NOMO-1 treated with DMSO at 0.1 percent for 48 hours (cell line): Measurements from ENCODE around the gene TAS2R40.
"Not testable (repeated sequence)": the region's sequence is repeated elsewhere in the genome, so short reads cannot be mapped to it uniquely, and the experiment has no call there.

Experiments
- DNase-seq: peaks from one replicate; lab custom pipeline; 2025; ENCODE audit not compliant: unreplicated experiment; lab: John Stamatoyannopoulos, UW

The TAS2R40 gene

DNA sequence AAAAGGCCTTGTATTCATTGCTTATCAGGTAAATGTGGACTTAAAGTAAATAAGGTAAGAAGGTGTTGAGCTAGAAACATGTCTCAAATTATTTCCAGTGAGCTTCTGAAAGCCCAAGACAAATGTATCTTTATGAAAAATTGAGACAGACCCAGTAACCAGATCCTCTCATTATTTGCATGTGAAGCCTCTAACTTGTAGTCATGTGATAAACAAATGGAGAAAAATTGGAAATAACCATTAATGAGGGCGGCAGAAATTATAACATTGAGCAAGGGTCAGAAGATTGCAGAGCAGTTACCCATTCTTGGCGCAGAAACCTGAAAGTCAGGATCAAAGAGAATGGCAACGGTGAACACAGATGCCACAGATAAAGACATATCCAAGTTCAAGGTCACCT is at the start of gene TAS2R40:
Gene TAS2R40, plus strand, starts transcription at position 301 of the 400 bp plus-strand sequence. Its CDS starts 42 bp downstream, at position 343.
- DNase-seq = no peak

DNA sequence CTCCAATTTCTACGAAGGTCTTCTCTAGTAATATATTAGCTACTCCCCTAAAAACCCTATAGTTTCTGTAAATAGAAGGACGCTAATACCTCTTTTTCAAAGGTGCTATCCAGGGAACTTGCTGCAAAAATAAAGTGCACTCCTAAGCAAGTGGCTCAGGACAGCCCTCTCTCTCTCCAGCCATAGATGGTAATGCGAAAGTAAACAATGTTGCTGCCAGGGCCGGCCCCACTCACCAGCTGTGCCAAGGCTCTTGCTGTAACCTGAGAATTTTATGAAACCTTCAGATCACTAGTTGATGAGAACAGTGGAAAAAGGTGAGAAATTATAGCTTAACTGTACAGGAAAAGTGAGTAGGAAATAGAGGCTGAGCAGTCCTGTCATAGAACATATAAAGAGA is 49.5 kb upstream of the TAS2R40 start:
- DNase-seq = no peak

DNA sequence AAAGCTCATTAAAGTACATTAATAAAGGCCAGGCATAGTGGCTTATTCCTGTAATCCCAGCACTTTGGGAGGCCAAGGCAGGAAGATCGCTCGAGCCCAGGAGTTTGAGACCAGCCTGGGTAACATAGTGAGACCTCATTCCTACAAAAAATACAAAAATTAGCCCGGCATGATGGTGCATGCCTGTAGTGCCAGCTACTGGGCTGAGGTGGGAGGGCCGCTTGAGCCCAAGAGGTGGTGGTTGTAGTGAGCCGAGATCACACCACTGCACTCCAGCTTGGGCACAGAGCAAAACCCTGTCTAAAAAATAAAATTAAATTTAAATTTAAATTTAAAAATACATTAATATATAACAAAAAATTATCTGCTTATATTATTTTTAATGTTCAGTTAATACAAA is 45.7 kb upstream of the TAS2R40 start:
- no peak for DNase-seq

DNA sequence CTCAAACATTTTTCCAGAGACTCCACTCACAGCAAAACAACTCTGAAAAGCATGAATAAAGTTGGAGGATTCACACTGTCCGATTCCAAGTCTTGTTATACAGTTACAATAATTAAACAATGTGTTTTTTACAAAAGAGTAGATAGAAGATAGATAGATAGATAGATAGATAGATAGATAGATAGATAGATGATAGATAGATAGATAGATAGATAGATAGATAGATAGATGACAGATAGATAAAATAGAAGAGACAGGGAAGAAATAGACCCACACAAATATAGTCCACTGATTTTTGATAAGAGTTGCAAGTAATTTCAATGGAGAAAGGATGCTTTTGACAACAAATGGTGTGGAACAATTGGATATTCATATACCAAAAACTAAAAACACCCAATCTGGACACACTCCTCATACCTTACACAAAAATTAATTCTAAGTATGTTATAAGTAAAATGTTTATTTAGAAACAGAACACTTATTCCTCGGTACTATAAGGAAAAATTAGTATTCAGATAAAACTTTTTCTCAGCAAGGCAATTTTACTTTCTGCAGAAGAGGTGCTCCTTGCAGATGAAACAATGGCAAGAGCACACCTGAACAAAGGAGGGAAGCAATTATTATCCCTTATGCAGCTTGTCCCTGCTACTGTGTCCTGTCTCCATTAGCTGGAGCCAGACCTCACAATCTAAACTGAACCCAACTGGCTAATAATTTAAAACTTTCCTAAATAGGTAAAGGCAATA is 44.3 kb upstream of the TAS2R40 start:
- DNase-seq = no peak

DNA sequence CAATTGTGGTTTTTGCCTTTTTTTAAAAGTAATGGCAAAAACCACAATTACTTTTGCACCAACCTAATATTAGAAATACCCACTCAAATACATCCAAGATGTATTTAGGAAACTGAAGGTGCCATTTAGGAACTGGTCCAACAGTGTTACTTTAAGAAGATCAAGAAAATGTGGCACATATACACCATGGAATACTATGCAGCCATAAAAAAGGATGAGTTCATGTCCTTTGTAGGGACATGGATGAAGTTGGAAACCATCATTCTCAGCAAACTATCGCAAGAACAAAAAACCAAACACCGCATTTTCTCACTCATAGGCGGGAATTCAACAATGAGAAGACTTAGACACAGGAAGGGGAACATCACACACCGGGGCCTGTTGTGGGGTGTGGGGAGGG is 41.1 kb upstream of the TAS2R40 start:
- not testable (repeated sequence) for DNase-seq

DNA sequence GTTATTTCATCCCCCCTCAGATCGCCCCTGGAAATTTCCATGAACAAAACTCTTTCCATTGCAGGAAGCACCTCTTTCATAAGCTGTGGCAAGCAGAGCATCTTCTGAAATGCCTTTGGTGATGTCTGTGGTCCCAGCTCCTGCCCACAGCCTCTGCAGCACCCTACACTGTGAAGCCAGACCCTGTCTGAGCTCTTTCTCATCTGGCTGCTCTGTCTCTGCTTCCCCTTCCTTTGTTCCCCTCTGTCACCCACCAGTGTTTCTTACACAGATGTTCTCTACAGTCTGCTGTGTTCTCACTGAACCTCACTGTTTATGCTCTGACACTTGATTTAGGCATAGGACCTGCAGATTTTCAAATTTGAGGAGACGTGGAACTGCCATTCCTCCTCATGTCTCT is 40.5 kb upstream of the TAS2R40 start:
- no peak for DNase-seq

DNA sequence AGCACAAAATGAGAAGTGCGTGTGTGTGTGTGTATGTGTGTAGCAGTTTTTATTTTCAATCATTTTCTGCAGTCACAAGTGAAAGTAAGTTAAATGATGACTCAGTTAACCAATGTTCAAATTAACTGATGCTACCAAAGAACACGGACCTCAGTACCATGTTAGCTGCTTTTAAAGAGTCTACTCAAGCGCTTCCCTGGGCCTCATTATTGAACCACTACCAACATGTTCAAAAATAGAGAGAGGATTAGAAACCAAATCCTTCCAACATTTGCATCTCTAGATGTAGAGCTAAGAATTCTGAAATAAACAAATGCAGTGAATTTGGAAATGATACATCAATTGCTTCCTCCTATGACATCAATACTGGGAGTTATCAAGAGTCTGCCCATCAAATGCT is 38.8 kb upstream of the TAS2R40 start, which contains the start of gene TAS2R39:
Gene TAS2R39, plus strand, starts transcription at position 396 of the 400 bp plus-strand sequence. Its CDS starts 0 bp downstream, at position 396.
- DNase-seq = no peak

DNA sequence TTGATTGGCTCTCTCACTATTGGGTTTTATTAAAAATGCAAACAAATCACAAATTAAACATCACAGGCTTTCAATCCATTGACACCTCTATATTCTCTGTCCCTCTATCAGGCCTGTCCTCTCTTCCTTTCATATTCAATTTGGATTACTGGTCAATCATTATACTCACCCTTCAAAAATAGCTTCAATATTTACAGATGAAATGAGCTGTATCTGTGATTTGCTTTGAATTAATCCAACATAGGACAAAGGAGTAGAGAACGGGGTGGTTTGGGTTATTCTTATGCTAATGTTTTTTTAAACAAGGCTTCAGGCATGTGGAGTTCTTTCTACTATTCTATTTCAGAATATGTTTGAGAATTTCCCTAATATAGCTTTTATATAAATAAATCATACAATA is 36.3 kb upstream of the TAS2R40 start:
- no peak for DNase-seq

DNA sequence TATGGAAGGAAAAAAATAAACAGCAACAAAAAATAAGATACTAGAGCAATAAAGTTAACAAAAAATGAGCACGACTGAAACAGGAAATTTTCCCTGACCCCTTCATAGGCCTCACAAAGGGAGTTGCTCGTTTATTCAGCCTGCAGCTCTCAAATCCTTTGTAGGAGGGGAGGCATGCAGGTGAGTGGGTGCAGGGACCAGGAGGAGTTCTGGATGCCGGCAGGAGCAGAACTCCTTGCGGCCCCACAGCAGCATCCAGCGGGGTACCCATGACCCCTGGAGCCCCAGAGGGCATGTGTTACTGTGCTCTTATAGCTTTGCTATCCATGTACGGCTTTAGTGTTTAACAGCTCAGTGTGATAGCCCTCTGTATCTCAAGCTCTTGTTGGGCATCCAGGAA is 32.8 kb upstream of the TAS2R40 start:
- DNase-seq = no peak

DNA sequence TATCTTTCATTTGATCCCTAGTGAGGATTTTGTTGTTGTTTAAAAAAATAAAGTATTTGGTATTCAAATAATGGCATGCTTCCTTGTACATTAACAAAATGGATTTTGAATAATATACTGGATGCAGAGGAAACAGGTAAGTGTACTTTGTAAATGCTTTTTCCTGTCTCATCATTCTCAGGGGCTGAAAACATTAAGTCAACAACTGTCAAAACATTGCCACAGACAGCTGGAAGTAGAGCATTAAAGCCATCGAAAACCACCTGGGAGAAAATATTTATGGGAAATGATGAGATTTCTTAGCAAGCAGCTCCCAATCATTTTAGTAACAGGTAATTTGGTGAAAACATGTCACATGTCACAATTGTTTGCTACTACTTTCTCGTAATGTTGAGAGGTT is 28.0 kb upstream of the TAS2R40 start:
- DNase-seq = no peak

DNA sequence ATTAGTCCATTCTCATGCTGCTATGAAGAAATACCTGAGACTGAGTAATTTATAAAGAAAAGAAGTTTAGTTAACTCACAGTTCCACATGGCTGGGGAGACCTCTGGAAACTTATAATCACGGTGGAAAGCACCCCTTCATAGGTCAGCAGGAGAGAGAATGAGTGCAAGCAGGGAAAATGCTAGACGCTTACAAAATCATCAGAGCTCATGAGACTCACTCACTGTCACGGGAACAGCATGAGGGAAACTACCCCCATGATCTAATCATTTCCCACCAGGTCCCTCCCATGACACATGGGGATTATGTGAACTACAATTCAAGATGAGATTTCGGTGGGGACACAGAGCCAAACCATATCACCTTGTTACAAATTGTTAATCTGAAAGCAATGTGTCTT is 22.8 kb upstream of the TAS2R40 start:
- no peak for DNase-seq

DNA sequence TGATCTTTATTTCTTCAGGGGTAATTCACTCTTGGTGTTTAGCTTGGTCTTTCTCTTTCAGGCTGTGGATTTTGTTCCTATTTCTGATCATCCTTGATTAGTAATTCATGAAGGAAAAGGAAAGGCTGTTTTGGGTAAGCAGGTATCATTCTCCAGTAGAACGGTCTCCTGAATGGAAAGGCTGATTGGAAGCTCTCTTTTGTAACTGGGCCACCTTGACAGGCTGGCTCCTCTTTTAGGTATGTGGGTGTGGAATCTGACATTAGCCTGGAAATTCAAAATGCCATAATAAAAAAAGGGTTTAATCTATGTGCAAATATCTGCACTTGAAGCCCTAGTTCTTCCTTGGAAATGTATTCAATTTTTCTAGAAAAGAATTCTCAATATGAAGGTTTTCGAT is 19.7 kb upstream of the TAS2R40 start:
- DNase-seq = no peak

DNA sequence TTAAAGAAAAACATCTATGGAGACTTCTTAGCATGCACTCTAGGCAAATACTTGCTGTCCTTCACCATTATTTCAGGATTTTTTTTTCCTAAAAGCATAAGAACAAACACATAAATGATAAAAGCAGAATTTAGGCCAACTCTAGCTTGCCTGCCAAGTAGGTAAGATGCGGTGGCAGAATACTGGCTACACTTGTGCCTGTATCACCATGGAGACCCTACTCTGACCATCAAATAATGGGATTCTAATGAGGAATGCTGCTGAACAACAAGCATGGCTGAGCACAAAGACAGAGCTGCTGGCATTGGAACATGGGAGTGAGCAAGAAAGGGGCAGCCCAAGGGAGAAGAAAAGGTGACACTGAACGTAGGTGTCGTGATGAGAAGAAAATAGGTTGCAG is 18.5 kb upstream of the TAS2R40 start:
- DNase-seq = no peak

DNA sequence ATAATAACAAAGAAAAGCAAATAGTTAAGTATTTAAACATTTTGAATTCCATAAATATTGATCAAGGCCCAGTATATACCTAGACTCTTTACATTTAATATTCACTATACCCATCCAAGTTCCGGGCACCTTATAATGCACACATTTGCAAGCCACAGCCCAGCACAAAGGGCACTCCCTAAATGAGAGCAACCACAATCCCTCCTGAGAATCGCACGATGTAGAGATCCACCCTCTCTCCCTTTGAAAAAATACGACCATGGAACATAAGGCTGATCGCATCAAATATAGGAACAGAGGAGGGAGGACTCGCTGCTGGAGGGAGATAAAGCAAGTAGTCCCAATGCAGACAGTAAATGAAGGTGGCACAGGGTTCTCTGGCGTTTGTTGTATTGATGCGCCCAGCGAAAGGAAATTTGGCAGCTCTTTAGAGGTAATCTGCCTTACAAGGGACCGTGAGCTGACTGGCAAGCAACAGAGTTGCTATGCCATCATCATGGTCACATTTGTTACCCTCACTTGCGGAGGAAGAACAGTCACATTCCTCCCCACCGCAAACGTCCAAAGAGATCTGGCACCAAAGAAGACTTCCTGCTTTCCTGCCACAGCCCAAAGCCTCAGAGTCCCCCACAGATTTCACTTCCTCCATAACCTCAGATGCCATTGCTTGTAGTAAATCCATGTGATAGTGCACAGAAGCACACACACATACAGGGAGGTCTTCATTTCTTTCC is 16.1 kb upstream of the TAS2R40 start:
- peak; percentile 94 for DNase-seq

DNA sequence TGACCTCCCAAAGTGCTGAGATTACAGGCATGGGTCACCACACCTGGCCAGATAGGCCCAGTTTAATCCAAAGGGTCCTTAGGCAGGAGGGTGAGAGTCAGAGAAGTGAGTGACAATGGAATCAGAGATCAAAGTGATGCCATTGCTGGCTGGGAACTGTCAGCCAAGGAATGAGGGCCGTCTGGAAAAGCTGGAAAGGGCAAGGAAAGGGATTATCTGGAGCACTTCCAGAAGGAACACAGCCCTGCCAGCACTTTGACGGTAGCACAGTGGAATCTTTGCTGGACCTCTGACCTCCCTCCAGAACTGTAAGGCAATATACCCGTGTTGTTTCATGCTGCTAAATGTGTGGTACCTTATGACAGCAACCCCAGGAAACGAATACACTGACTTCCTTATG is 11.3 kb upstream of the TAS2R40 start:
- no peak for DNase-seq

DNA sequence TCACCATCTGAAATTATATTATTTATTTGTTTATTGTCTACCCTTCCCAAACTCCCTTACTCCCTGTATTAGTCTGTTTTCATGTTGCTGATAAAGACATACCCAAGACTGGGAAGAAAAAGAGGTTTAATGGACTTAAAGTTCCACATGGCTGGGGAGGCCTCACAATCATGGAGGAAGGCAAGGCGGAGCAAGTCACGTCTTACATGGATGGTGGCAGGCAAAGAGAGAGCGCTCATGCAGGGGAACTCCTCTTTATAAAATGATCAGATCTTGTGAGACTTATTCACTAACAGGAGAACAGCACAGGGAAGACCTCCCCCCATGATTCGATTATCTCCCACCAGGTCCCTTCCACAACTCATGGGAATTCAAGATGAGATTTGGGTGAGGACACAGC is 8.4 kb upstream of the TAS2R40 start:
- not testable (repeated sequence) for DNase-seq

DNA sequence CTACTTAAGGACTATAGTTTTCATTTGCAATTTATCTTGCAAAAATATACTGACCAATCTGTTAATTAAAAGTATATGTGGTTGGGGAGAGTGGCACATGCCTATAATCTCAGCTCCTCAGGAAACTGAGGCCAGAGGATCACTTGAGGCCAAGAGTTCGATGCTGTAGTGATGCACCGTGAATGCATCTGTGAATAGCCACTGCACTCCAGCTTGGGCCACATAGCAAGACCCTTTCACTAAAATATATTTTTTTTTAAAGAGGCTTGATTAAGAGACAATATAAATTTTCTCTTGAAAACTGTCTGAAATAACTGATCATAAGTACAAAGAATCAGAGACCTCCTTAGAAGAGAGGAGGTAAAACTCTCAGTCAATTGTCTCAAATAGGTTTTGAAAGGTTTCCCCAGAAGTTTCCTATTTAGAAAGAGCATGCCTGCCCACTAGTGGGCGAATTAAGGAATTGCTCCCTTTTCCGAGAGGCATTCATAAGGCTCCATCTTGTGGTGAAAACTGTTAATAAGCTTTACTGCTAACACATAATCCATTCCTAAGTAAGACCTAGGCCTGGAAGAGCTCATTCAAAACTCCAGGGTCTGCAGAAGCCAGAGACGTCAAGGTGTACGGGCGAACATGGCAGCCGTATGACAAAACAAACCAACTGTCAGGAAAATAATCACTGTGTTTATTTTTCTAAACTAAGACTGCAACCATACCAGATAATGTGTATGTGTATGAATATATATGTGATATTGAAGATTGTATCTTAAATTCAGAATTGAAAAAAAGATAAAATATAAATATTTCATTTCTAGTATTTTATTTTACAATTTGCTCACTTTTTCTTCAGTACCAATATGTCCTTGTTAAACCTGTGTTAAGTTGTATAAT is 6.8 kb upstream of the TAS2R40 start:
- peak; percentile 67 for DNase-seq

DNA sequence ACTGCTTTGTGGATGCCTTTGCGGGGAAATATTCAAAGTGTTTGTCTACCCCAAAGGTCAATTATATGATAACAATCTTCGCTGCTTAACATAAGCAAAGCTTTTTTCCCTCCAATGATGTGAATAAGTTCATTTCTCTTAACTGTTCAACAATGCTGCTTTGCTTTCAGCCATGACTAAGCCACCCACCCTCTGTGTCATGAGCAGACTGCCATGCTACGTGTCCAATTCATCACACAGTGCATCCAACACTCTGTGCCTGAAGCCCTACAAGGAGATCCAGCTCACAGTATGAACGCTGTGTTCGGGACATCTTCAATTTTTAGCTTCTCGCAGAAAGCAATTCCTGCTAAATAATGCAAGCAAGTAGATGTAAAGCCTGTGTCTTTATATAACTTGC is 5.7 kb upstream of the TAS2R40 start:
- no peak for DNase-seq

DNA sequence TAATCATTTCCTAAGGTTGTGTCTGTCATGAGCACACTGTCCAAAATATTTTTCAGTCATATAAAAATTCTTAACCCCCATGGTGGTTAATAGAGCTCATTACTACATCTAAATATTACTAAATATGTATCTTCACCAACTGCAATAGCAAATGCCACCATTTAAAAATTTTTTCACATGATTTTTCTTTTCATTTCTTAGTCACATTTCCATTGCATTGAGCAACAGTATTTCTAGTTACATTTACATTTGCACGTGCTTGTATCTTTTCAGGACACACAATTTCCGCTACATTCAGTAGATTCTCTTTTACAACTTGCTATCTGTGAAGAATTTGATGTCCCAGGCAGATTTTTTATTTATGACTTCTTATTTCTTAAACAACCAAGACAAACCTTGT is 5.2 kb upstream of the TAS2R40 start:
- no peak for DNase-seq

DNA sequence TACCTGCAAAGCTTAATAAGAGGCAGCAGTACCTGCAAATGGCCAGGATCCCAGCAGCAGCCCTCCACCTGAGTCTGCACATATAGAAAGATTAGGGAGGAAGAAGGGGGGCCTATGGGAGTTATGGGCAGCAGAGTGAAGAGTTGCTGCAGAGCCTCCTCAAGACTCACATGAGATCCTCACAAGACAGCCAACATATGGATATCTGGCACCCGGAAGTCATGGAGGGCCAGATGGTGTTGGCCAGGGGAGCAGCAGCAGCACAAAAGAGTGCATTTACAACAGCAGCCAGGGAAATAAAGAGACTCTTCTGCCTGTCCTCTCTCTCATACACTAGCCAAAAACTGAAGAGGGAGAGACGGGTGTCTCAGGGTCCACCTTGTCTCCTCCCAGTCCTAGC is 4.0 kb upstream of the TAS2R40 start:
- DNase-seq = no peak

DNA sequence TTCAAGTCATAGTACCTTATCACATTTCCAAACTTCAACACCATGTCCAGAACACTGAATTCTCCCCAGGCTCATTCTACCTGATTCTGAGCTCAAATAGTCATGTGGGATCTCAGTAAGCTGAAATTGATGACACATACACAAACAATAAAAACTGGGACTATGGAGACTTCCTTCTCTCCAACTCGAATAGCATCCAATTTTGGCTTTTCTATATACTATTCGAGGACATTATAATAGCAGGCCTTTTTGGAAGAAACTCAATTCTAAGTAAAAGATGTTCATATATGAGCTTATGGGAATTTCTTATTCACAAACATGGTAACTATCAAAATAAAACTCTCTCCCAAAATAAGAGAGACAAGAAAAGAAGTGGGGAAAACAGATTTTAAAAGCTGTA is 551 bp upstream of the TAS2R40 start:
- DNase-seq = no peak

DNA sequence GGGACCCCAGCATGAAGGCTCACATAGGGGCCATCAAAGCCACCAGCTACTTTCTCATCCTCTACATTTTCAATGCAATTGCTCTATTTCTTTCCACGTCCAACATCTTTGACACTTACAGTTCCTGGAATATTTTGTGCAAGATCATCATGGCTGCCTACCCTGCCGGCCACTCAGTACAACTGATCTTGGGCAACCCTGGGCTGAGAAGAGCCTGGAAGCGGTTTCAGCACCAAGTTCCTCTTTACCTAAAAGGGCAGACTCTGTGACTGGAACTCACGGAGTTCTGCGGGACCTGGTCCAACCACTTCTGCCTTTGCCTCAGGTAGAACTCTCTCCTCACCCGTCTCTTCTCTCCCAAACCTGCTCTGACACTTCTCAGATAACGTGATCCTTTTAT is 945 bp downstream of the TAS2R40 start:
- peak; percentile 68 for DNase-seq
